Erythroblast (primary cell): ENCODE data around the gene BFSP2.

Experiments used
- GATA1 ChIP-seq: IDR thresholded peaks from 2 replicates; pipeline ENCODE4 v1.6.1; 2011; ENCODE audit warnings: low read depth, mild to moderate bottlenecking, control low read depth, low read length, moderate library complexity
- POLR2A ChIP-seq: IDR thresholded peaks from 2 replicates; pipeline ENCODE4 v1.6.1; 2011; ENCODE audit warnings: mild to moderate bottlenecking, low read length

GRCh38 chr3:133418361-133418760 is 18.5 kb downstream of the BFSP2 start:
- TF ChIP-seq POLR2A (no peak), GATA1 (no peak)
